ENCODE results near the gene RTP2. TPM values are rescaled to one million over a fixed set of nuclear protein-coding genes. Genes with fewer than 3 reads are reported as not detected.

The RTP2 gene
- polyA plus RNA-seq, 1 experiment, result not detected

DNA sequence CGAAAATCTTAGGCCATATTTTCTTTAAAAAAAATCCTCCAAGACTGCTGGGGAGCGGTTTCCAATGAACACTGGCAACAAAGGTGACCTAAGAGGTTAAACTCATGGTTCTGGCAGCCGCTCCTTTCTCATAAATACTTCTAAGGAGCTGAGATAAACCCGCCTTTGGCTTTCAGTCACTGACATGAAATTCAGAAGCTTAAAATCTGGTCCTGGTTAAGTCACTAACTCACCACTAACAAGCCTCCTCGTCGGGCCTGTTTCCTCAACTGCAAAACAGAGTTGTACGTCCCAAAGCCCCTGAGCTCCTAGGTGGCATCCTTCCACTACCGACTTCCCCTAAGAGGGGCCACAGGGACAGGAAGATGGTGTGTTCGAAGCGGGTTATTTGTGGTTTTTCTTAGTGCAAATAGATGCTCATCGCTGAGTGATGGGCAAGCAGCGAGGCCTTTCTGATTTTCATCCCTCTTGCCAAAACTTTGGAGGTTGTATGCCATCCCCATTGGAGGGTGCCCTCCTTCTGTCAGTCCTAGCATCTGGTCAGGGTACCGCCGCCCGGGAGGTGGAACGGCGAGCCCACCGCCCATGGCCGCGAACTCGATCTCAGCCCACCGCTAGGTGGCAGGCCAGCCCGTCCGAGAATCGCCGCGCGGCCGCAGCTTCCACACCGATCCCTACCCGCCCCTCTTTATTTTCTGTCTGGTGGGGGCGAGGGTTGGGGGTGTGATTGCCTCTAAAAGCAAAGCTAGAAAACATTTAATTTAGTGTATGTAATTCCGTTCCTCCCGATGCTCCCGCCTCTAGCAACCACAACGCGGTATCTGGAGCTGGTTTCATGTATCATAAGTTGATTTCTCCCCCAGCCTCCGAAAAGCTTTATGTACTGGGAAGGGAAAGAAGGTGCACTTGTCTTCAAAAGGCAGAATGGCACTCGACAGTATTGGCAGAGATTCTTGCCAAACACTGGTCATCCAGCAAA, 38.4 kb upstream of the RTP2 start:
- Histone ChIP-seq H3K4me3 (ENCODE audit: low read depth, low read length) (peak overlapping the region; percentile 75), H3K27ac (ENCODE audit: low read depth, low read length) (peak overlapping the region; percentile 98), H3K9me3 (ENCODE audit: control insufficient read depth, insufficient read depth, low read length) (no peaks in the 10 kb centered on the region), H3K27me3 (ENCODE audit: control insufficient read depth, insufficient read depth, low read length) (no peaks in the 10 kb centered on the region)
- DNase-seq (ENCODE audit: low read depth, low spot score), result no peak
- CTCF ChIA-PET, result interaction anchor here (0.6 to 6.4 kb wide), 214 partner anchors 8 to 1494 kb away, joined by 3 to 314 read pairs (median 4); partner anchors contain the start of gene LPP
- POLR2A ChIA-PET, result interaction anchor here (0.6 to 2.0 kb wide), 9 partner anchors 413 to 1215 kb away, joined by 3 to 8 read pairs (median 4); partner anchors contain the start of gene LPP
- TF ChIP-seq, protein P1, sequence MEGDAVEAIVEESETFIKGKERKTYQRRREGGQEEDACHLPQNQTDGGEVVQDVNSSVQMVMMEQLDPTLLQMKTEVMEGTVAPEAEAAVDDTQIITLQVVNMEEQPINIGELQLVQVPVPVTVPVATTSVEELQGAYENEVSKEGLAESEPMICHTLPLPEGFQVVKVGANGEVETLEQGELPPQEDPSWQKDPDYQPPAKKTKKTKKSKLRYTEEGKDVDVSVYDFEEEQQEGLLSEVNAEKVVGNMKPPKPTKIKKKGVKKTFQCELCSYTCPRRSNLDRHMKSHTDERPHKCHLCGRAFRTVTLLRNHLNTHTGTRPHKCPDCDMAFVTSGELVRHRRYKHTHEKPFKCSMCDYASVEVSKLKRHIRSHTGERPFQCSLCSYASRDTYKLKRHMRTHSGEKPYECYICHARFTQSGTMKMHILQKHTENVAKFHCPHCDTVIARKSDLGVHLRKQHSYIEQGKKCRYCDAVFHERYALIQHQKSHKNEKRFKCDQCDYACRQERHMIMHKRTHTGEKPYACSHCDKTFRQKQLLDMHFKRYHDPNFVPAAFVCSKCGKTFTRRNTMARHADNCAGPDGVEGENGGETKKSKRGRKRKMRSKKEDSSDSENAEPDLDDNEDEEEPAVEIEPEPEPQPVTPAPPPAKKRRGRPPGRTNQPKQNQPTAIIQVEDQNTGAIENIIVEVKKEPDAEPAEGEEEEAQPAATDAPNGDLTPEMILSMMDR (IDR thresholded peaks at IDR 0.05; ENCODE audit: low read depth, low read length), result peak; percentile 81

DNA sequence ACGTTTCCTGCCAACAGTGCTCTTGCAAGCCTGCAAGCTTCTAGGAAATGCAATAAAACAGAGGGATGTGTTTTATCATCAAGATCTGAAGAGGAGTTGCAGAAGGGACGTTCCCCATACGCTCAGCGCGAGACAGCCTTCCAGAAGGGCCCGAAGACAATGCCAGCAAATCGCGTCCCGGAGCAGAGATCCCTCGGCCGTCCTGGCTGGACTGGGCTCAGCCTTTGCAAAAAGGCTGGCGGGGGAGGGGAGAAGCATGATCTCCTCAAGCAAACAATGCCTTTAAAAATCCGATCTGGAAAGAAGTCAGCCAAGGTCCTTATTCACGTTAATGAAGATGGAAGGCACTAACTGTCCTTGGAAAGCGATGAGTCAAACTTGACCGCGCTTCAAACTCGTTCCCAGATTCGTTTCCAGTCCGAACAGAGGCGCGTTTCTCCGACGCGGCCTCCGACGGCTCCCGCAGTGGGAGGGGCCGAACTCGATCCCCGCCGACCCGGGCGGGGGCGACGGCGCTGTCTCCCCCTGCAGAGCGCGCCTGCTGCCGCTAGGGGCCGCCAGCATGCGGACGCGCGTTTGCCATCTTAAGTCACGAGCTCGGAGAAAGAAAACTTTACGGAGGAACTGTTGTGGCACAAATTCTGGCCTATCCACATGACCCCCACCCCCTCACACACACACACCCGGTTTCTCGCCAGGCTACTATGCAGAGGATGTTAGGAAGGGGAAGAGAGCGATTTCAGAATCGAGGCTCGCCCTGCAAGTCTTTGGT, 37.4 kb upstream of the RTP2 start:
- DNase-seq (ENCODE audit: low read depth, low spot score), result peak; percentile 85
- H3K27me3 ChIP-seq (ENCODE audit: control insufficient read depth, insufficient read depth, low read length), result no peaks in the 10 kb centered on the region
- TF ChIP-seq, protein P1 (IDR thresholded peaks at IDR 0.05; ENCODE audit: low read depth, low read length), result peak; percentile 95
- CTCF ChIA-PET, result interaction anchor here (0.6 to 6.4 kb wide), 188 partner anchors 7 to 1495 kb away, joined by 3 to 314 read pairs (median 4); partner anchors contain the start of gene LPP
- H3K27ac ChIP-seq (ENCODE audit: low read depth, low read length), result peak overlapping the region; percentile 98
- H3K9me3 ChIP-seq (ENCODE audit: control insufficient read depth, insufficient read depth, low read length), result no peaks in the 10 kb centered on the region
- POLR2A ChIA-PET, result interaction anchor here (0.6 to 2.0 kb wide), 11 partner anchors 413 to 1216 kb away, joined by 3 to 8 read pairs (median 4); partner anchors contain the start of gene LPP
- peak overlapping the region; percentile 75 for H3K4me3 ChIP-seq (ENCODE audit: low read depth, low read length)

DNA sequence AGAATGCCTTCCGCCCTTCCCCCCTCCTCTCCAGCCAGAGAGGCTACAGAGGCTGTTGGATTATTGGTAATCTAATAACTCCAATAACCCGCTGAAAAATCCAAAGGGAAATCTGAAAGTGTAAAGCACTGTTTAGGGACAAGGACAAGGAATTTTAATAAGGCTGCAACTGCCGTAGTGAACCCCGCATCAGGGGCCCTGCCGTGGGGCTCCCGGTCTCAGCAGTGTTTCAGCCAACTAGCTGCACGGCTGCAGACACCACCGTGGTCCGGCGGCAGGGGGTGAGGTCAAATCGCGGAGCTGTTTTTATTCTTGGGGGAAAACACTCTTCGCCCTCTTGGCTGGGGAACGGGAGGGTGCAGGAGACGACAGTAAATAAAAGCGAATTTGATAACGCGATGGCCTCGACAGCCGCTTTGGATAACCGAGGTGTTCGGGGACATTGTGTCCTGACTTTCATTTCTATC, 36.8 kb upstream of the RTP2 start:
- Histone ChIP-seq H3K27me3 (ENCODE audit: control insufficient read depth, insufficient read depth, low read length) (no peaks in the 10 kb centered on the region), H3K4me3 (ENCODE audit: low read depth, low read length) (peak overlapping the region; percentile 55), H3K9me3 (ENCODE audit: control insufficient read depth, insufficient read depth, low read length) (no peaks in the 10 kb centered on the region), H3K27ac (ENCODE audit: low read depth, low read length) (peak overlapping the region; percentile 98)
- POLR2A ChIA-PET, result interaction anchor here (1.1 to 1.5 kb wide), 3 partner anchors 414 to 1215 kb away, joined by 3 to 7 read pairs (median 4); no protein-coding TSS in a partner anchor
- CTCF ChIA-PET, result interaction anchor here (0.6 to 6.4 kb wide), 47 partner anchors 8 to 1494 kb away, joined by 3 to 314 read pairs (median 4); partner anchors contain the start of gene LPP
- TF ChIP-seq, protein P1 (IDR thresholded peaks at IDR 0.05; ENCODE audit: low read depth, low read length), result peak; percentile 12; the same call in 1 of the 2 replicates
- DNase-seq (ENCODE audit: low read depth, low spot score), result no peak

DNA sequence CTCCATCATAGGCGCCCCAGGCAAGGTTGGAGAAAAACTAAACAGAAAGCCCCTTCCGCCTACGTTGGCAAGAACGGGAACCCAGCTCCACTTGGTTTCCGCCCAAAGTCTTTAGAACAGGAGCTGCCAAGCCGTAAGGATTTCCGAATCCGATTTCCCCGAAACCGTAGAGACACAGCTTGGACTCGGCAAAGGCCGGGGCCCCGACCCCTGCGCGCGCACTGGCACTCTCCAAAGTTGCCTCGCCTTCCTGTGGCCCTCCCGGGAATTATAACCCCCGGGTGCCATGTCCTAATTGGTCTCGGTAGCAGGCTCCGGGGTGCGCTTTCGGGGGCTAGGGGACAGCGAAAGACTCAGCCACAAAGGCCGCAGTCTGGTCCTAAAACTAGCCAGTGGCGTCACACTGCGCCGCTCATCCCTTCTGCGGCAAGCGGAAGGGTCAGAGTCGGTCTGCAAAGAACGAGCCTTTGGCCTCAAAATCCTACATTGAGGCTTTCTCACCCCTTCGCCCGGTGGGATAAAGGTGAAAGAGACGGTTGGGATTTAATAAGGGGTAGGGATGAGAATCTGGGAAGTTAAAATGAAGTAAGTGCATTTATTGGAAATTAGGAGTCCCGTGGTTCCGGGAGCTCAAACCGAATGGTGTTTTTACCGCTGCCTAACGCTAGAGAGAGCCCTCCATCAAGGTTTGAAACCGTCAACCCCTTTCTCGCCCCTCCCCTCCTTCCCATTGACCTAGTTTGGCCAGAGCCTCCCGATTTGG, 36.2 kb upstream of the RTP2 start:
- Histone ChIP-seq H3K9me3 (ENCODE audit: control insufficient read depth, insufficient read depth, low read length) (no peaks in the 10 kb centered on the region), H3K27ac (ENCODE audit: low read depth, low read length) (peak overlapping the region; percentile 91), H3K27me3 (ENCODE audit: control insufficient read depth, insufficient read depth, low read length) (no peaks in the 10 kb centered on the region), H3K4me3 (ENCODE audit: low read depth, low read length) (peak overlapping the region; percentile 55)
- peak; percentile 80 for DNase-seq (ENCODE audit: low read depth, low spot score)
- ChIA-PET POLR2A (interaction anchor here (0.5 to 1.5 kb wide), 6 partner anchors 59 to 1216 kb away, joined by 3 to 12 read pairs (median 4); no protein-coding TSS in a partner anchor), CTCF (interaction anchor here (0.5 to 6.4 kb wide), 57 partner anchors 9 to 1495 kb away, joined by 3 to 314 read pairs (median 3); partner anchors contain the start of gene LPP)
- TF ChIP-seq, protein P1 (IDR thresholded peaks at IDR 0.05; ENCODE audit: low read depth, low read length), result peak; percentile 85
